Activated CD8-positive, alpha-beta T cell treated with anti-CD3 and anti-CD28 coated beads, Interleukin-2, amount 10 ng/mL, durations not matched to agents 7 days and 5 days (primary cell): ENCODE measurements around the gene FMO1. TPM values are rescaled to one million over a fixed set of nuclear protein-coding genes. Genes with fewer than 3 reads are reported as not detected.

Source experiments
- ATAC-seq: fragments of 150-1000 bp; cut with Tn5 transposase; one replicate; pipeline ENCODE4 v1.10.0; 2021; ENCODE audit warnings: moderate library complexity
- CTCF ChIA-PET: fragments of 350-600 bp; sonication (Branson Sonifier 250); formaldehyde crosslinking; loops from one replicate; lab custom pipeline; 2021; ENCODE audit warnings: antibody characterized with exemption; lab: Charles Lee
- POLR2A ChIA-PET: fragments of 350-600 bp; sonication (Branson Sonifier 250); formaldehyde crosslinking; loops from one replicate; lab custom pipeline; 2021; ENCODE audit warnings: antibody characterized with exemption; lab: Charles Lee
- DNase-seq: peaks from one replicate; pipeline ENCODE4 v3.0.0-alpha.2; 2020
- H3K27ac Mint-ChIP-seq: one replicate; pipeline ENCODE4 v1.8.0; 2021; ENCODE audit warnings: mild to moderate bottlenecking, mixed read lengths
- H3K27me3 Mint-ChIP-seq: one replicate; pipeline ENCODE4 v1.8.0; 2021; ENCODE audit warnings: low read depth, mixed read lengths
- H3K36me3 Mint-ChIP-seq: one replicate; pipeline ENCODE4 v1.8.0; 2021; ENCODE audit warnings: low read depth, mixed read lengths
- H3K4me1 Mint-ChIP-seq: one replicate; pipeline ENCODE4 v1.8.0; 2021; ENCODE audit warnings: low read depth, mixed read lengths
- H3K4me3 Mint-ChIP-seq: one replicate; pipeline ENCODE4 v1.8.0; 2021; ENCODE audit warnings: mild to moderate bottlenecking, mixed read lengths
- H3K9me3 Mint-ChIP-seq: one replicate; pipeline ENCODE4 v1.8.0; 2022; ENCODE audit warnings: mixed read lengths; ENCODE audit not compliant: insufficient read depth
- total RNA-seq, 2 experiments: library from RNA; stranded (reverse); gene quantifications; one replicate each; pipeline ENCODE4 v1.2.3, GENCODE V29; 2021

Gene FMO1
- total RNA-seq, 2 experiments from 2014 or later, result not detected

DNA sequence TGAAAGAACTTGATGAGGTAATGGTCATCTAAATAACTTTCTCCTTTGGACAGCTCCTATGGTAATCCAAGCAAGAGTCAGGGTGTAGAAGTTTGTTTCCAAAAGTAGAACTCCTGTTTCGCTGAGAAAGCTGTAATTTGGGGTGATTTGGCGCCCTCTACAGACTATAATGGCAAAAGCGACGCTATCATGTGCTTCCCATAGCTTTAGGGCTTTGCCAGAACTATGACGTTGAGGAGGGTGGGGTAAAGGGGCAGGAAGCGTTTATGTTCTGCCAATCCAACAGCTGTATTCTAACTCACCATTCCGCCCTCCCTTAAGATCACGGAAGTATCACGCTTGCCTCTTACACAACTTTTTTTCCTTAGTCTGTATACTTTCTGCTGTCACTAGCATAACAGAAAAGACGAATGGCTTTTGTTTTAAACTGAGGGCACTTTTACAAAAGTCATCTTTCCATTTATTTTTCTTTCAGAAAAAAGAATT, 65.6 kb downstream of the FMO1 start, which contains the start of gene FMO4:
Gene FMO4, plus strand, starts transcription at position 349 of the 486 bp plus-strand sequence. CDS start 5,643 bp downstream, outside the sequence.
- Mint-ChIP-seq H3K9me3 (no peaks in the 10 kb centered on the region), H3K27ac (peak within 1 kb of the TSS; percentile 77), H3K27me3 (no peaks in the 10 kb centered on the region), H3K4me3 (peak within 1 kb of the TSS; percentile 71), H3K36me3 (no peaks in the 10 kb centered on the region), H3K4me1 (peaks cover 12% of the 10 kb centered on the region)
- POLR2A ChIA-PET, result interaction anchor here (1.1 kb wide), 1 partner anchor 172 kb away, joined by 8 read pairs; the partner anchor contains the start of gene PRRC2C
- ATAC-seq, result peak; percentile 100
- CTCF ChIA-PET, result interaction anchor here (0.6 to 3.2 kb wide), 42 partner anchors 8 to 1420 kb away, joined by 3 to 66 read pairs (median 4); partner anchors contain the start of genes FMO1, GORAB, PRRC2C and SCYL3
- DNase-seq, result peak; percentile 91

- no peaks in the 10 kb centered on the region for H3K4me1 Mint-ChIP-seq
- no peak for DNase-seq
- ATAC-seq, result no peak
- no peak overlapping the region for H3K27ac Mint-ChIP-seq
- no peaks in the 10 kb centered on the region for H3K9me3 Mint-ChIP-seq
- no peak overlapping the region for H3K4me3 Mint-ChIP-seq
- CTCF ChIA-PET, result interaction anchor here (1.4 kb wide), 1 partner anchor 15 kb away, joined by 3 read pairs; the partner anchor contains the start of gene FMO4
- no peaks in the 10 kb centered on the region for H3K36me3 Mint-ChIP-seq
- POLR2A ChIA-PET, result no interaction called here
- no peaks in the 10 kb centered on the region for H3K27me3 Mint-ChIP-seq
Measured at GRCh38 chr1:171329251-171329650, 81.0 kb downstream of the FMO1 start.

GRCh38 chr1:171334024-171334640, 85.8 kb downstream of the FMO1 start:
- Mint-ChIP-seq H3K36me3 (no peaks in the 10 kb centered on the region), H3K27ac (no peak overlapping the region), H3K9me3 (no peaks in the 10 kb centered on the region), H3K4me3 (no peak overlapping the region), H3K27me3 (no peaks in the 10 kb centered on the region), H3K4me1 (no peaks in the 10 kb centered on the region)
- ATAC-seq (no peak), DNase-seq (no peak)
- POLR2A ChIA-PET, result no interaction called here
- CTCF ChIA-PET, result no interaction called here

Other genes starting within 250 kb of the FMO1 start
- not detected for gene FMO3, start 157.6 kb upstream of the FMO1 start, total RNA-seq
- not detected for gene FMO2, start 63.2 kb upstream of the FMO1 start, total RNA-seq
- 1 to 10 TPM; 1.4 to 1.5 TPM for gene FMO4, start 65.7 kb downstream of the FMO1 start, total RNA-seq
- gene PRRC2C, start 237.0 kb downstream of the FMO1 start, total RNA-seq, result 100 to 1,000 TPM; 222 to 228 TPM